ENCODE data around the gene PCAT6. TPM values are rescaled to one million over a fixed set of nuclear protein-coding genes. Genes with fewer than 3 reads are reported as not detected.
A peak's percentile ranks its signal among the peaks of the same experiment; 100 is the strongest.

The PCAT6 gene
- total RNA-seq, 4 donors from 2014 or later, result not detected

DNA sequence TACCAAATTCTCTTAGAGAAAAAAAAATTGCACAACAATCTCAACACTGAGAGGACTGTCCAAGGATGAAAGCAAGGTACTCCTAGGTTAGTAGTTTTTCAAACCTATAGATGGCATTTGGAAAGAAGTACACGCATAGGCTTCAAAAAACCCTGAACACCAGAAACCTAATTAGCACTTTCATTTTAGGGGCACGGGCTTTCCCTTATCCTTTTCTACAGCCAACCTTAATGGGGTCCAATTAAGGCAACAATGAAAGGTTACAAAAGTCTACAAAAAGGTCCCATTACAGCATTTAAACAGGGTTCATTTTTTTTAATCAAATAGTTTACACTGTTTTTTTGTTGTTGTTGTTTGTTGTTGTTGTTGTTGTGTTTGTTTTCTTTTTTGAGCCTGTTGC is 8.7 kb upstream of the PCAT6 start:
- Histone ChIP-seq H3K4me1 (peaks cover 8 to 45% (median 44%) of the 10 kb centered on the region in 4 donors), H3K27ac (replicated peaks in 1 of 4) (no peak overlapping the region), H3K36me3 (peaks cover 0 to 6% (median 0%) of the 10 kb centered on the region in 4 donors), H3K27me3 (no peaks in the 10 kb centered on the region), H3K9me3 (no peaks in the 10 kb centered on the region), H3K4me3 (no peak overlapping the region)
- DNase-seq (ENCODE audit: extremely low spot score), result no peak
- TF ChIP-seq POLR2AphosphoS5 (IDR thresholded peaks at IDR 0.05) (no peak), POLR2A (IDR thresholded peaks at IDR 0.05; ENCODE audit: low read depth) (no peak), CTCF (IDR thresholded peaks at IDR 0.05) (no peak), EP300 (IDR thresholded peaks at IDR 0.05) (no peak)
- WGBS, result 92% methylated on average over 2 of the region's 2 CpGs
- intact Hi-C loops (cut with DNase I), result no loop called here

- TF ChIP-seq CTCF (IDR thresholded peaks at IDR 0.05), result no peak
- no peak for TF ChIP-seq EP300 (IDR thresholded peaks at IDR 0.05)
- TF ChIP-seq POLR2AphosphoS5 (IDR thresholded peaks at IDR 0.05), result no peak
- no peak for TF ChIP-seq POLR2A (IDR thresholded peaks at IDR 0.05; ENCODE audit: low read depth)
- WGBS, result 85% methylated on average over 15 of the region's 15 CpGs
- intact Hi-C loops (cut with DNase I), result no loop called here
- Histone ChIP-seq H3K4me1 (peaks cover 8 to 45% (median 42%) of the 10 kb centered on the region in 4 donors), H3K27ac (replicated peaks in 1 of 4) (no peak overlapping the region), H3K36me3 (peaks cover 0 to 6% (median 0%) of the 10 kb centered on the region in 4 donors), H3K27me3 (no peaks in the 10 kb centered on the region), H3K9me3 (no peaks in the 10 kb centered on the region), H3K4me3 (no peak overlapping the region)
- no peak for DNase-seq (ENCODE audit: extremely low spot score)
Measured at GRCh38 chr1:202802998-202803932, 7.5 kb upstream of the PCAT6 start.

GRCh38 chr1:202804126-202804525 is 6.6 kb upstream of the PCAT6 start:
- no peaks in the 10 kb centered on the region for H3K27me3 ChIP-seq
- no peak overlapping the region for H3K27ac ChIP-seq (replicated peaks in 1 of 4)
- peaks cover 8 to 51% (median 49%) of the 10 kb centered on the region in 4 donors for H3K4me1 ChIP-seq
- TF ChIP-seq POLR2A (IDR thresholded peaks at IDR 0.05; ENCODE audit: low read depth) (no peak), POLR2AphosphoS5 (IDR thresholded peaks at IDR 0.05) (no peak), CTCF (IDR thresholded peaks at IDR 0.05) (no peak), EP300 (IDR thresholded peaks at IDR 0.05) (no peak)
- no peak for DNase-seq (ENCODE audit: extremely low spot score)
- no peaks in the 10 kb centered on the region for H3K9me3 ChIP-seq
- H3K36me3 ChIP-seq, result peaks cover 0 to 1% (median 0%) of the 10 kb centered on the region in 4 donors
- intact Hi-C loops (cut with DNase I), result no loop called here
- 73% methylated on average over 4 of the region's 4 CpGs for WGBS
- no peak overlapping the region for H3K4me3 ChIP-seq

GRCh38 chr1:202805886-202806844 is 4.6 kb upstream of the PCAT6 start:
- WGBS, result 13% methylated on average over 7 of the region's 7 CpGs

More at GRCh38 chr1:202805886-202806844, 4.6 kb upstream of the PCAT6 start:
- H3K4me3 ChIP-seq, result peak overlapping the region; percentile 92 to 98 (median 98)
- intact Hi-C loops (cut with DNase I), result no loop called here
- peaks cover 14 to 64% (median 60%) of the 10 kb centered on the region in 4 donors for H3K4me1 ChIP-seq
- no peak for DNase-seq (ENCODE audit: extremely low spot score)
- H3K9me3 ChIP-seq, result no peaks in the 10 kb centered on the region
- no peak for TF ChIP-seq POLR2AphosphoS5 (IDR thresholded peaks at IDR 0.05)
- no peak for TF ChIP-seq CTCF (IDR thresholded peaks at IDR 0.05)
- TF ChIP-seq EP300 (IDR thresholded peaks at IDR 0.05), result no peak
- no peak for TF ChIP-seq POLR2A (IDR thresholded peaks at IDR 0.05; ENCODE audit: low read depth)
- H3K36me3 ChIP-seq, result no peaks in the 10 kb centered on the region
- no peaks in the 10 kb centered on the region for H3K27me3 ChIP-seq
- H3K27ac ChIP-seq (replicated peaks in 1 of 4), result peak overlapping the region; percentile 85 to 90 (median 90)
